Measurements from ENCODE around the gene GRIP2.
A peak's percentile ranks its signal among the peaks of the same experiment; 100 is the strongest.

GRIP2 gene

DNA sequence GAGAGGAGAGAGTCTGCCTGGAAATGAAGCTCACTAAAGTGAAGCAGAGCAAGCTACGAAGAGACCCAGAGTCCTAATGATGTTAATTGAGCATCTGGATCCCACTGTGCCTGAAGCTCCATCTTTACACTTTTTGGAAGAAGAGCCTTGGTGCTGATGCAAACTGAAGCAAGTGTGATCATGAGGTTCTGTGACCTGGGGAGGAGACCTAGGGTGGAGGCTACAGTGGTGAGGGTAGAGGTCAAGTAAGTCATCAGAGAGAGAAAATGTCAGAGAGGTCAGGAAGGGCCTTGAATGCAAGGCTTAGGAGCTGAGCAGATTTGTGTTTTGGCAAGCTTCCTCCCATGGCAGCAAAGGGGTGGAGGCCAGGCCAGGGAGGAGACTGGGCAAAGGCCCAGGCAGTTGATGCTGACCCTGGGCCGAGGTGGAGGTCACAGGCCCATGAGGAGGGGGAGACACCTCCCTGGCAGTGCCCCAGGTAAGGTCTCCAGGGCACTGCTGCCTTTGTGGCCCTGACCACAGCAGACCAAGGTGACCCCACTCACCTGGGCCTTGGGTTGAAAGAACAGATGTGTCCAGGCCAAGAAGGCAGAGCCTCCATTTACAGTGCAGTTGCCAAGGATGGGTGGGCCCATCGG, 1.6 kb downstream of the GRIP2 start:
- DNase-seq (ENCODE audit: low spot score): no peak

DNA sequence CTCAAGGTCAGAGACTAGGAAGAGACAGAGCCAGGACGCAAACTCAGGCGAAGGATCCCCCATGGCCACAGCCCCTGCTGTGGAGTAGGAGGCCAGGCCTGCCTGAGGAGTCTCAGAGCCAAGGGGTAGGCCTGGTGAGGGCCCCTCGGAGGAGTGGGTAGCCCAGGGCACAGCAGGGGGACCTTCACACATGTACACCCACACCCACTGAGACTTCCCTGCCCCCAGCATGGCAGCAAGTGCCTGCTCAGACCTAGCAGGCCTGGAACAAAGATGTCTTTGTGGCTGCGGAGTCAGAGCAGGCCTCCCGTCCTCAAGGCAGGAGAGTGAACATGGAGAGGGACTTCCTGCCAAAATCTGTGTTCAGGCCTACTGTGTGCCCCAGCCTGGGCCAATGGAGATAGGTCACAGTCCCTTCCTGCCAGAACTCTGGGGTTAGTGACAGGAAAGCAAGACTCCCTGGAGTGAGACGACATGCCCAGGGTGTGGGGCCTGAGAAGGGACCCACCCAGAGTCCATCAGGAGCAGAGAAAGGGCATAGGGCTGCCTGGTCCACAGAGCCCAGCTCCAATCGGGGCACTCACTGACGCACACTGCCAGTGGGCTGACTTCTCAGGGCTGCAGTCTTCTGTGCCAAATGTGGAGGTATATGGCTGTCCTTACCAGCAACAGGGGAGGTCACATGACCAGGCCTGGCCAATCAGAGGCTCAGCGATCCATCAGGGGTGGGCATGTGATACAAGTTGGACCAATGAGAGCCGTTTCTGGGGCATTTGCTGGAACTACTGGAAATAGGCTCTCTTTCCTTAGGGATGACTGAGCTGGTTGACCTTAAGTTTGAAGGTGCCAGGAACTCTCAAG, 2.3 kb downstream of the GRIP2 start:
- peak; percentile 54 for DNase-seq (ENCODE audit: low spot score)

DNA sequence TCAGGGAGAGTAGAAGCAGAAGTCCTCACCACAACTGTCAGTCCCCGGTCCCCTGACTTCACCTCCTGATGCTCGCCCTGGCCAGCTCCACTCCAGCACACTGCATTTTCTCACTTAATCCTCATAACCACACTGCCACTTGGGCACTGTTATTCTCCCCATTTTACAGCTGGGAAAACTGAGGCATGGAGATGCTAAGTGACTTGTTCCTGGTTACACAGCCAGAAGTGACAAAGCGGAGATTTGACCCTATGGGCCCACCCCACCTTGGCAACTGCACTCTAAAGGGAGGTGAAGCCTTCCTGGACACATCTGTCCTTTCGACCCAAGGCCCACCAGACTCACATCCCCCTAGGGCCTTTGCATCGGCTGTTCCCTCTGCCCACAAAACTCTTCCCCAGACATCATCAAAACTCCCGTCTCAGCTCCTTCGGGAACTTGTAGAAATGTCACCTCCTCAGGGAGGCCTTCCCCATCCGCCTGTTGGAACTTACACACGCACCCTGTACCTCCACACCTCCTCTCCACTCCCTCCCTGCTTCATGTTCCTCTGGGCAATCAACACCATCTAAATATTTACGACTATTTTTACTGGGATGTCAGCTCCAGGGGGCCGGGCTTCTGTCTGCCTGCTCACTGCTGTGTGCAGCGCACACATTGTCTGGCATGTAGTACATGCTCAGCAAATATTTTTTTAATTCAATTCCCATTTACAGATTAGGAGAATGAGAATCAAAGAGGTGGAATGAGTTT, 3.1 kb downstream of the GRIP2 start:
- DNase-seq (ENCODE audit: low spot score): no peak

DNA sequence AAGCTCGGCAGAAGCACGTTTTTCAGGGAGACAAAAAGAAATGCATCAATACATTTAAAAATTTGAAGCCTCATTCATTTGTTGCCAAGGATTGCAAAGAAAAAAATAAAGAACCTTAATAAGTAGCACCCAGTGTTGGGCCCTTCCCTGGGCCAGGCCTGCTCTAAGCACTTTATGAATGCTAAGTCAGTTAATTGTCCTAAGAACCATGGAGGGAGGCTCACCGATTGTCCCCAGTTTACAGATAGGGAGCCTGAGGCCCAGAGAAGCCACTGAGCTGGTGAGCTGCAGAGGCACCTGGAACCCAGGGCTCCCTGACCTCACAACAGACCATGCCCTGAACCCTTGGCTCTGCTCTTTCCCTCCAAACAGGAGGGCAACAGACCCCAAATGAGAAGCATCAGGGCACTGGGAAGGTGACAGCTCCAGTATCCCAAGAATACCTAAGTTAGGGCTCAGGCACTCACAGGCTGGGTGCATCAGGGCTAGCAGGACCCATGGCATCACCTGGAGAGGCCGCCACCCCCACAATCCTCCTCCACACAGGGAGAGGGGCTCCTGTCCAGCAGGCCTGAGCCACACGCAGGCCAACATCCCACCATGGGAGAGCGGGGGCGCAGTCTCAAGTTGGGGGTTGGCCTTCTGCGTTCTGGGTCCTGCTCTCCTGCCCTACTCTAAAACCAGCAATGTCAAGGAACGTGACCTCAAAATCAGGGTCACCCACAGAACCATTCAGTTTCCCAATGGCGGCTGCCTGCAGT, 3.9 kb downstream of the GRIP2 start:
- DNase-seq (ENCODE audit: low spot score): no peak

DNA sequence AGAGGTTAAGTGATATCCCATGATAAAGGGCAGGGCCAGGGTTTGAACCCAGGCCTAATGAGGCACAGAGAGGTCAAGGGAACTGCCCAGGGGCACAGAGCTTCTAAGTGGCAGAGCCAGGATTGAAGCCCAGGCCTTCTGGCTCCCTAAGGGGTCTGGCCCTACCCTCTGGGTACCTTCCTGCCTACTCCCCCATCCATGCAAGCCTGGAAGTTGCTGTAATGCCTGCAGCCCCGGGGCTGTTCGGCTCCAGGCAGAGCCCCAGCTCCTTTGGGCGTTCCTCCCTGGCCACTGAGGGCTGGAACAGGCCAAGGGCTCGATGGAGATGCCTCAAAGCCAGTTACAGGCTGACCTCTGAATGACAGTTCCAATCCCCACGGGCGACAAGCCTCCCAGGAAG, 4.5 kb downstream of the GRIP2 start:
- DNase-seq (ENCODE audit: low spot score): no peak

DNA sequence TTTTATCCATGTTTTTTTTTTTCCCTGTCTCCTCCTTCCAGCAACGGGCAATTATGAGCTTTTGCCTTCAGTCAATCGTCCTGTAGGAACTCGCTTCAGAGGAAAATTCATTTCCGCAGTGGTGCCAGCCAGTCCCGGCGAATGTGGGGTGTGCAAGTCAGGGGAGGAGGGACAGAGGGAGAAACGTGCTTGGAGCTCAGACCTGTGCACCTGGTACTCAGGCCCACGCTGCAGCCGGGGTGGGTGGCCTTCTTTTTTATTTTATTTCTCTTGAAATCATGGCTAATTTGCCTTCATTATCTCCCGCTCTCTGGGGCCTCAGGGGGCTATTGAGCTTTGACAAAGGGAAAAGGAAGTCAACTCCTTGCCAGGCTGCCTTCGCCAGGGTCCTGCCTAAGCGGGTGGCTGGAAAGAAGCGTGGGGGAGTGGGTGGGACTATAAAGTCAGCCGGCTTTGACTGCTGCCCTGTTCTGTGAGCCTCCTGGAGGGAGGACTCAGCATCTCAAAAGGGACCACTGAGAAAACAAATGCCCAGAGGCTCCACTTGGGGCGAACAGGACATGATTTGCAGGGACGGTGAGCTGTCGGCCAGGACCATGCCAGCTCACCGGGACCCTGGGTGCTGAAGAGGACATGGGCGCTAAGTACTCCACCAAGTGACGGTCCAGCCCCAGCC, 5.5 kb downstream of the GRIP2 start:
- DNase-seq (ENCODE audit: low spot score): no peak

DNA sequence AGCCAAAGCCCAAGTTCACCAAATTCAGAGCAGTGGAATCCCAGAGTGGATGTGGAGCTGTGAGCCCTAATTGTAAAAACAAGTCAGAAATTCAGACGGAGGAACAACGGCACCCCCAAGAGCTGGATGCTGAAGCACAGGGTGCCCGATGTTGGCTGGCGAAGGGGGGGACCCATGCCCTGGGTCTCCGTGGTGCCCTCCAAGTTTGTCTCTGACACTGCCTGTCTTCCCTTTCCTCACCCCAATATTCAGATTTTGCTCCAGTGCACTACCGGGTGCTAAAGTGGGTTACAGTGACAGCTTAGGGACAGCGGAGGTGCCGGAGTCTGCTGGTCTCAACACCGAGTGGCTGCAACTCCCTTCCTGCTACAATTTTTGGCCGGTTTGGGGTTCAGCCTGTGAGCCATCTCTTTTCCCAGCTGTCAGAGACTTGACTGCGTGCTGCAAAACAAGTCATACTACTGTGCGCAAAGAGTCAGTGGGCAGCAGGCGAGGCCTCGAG, 6.6 kb downstream of the GRIP2 start:
- DNase-seq (ENCODE audit: low spot score): no peak

DNA sequence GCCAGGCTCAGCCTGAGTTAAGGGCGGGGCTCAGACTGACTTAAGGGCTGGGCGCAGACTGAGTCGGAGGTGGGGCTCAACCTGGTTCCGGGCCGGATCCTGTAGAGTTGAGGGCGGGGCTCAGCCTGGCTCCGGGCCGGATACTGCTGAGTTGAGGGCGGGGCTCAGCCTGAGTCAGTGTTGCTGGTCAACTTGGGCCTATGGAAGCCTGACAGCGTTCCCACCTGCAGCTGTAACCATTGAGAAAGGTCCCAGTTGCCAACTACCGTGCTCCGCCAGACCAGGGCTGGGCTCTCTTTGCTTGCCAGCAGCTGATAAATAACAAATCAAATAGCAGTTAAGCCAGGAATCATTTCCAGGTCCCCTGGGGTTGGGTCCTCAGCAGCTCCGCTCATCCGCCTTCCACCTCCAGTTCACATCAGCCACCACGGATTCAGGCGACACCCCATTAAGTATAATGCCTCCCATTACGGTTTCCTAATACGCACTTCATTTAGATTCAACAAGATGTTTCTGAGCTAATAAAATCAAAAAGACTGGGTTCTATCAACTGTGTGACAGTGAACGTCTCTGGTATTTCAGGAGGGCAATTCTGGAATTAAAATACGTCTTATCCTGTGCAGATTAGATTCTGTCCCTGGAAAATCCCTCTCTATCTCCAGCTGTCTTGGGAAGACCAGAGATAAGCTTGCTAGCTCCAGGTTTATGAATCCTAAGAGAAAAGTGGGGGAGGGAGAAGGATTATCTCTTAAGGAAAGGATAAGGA, 7.3 kb downstream of the GRIP2 start:
- no peak for DNase-seq (ENCODE audit: low spot score)

DNA sequence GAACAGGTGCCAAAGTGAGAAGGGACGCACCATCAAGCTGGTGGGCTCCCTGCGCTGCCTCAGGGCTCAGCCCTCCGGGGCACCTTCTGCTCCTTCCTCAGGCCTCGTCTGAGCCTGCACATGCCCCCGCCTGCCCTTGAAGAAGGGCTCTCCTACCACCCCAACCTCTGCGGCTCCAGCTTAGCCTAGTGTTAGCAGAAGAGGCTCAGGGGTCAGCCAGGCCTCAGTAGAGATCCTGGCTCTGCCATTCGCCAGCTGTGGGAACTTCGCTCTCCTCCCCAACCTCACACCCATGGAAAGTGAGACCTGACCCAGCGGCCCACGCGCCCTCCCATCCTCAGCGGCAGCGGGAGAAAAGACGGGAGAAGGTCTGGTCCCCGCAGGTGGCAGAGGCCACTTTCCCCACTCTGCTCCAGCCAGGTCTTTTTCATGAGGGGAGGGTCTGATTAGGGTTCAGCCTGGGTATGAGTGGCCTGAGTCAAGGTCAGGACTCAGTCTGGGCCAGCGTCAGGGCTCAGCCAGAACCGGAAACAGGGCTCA, 8.2 kb downstream of the GRIP2 start:
- no peak for DNase-seq (ENCODE audit: low spot score)

DNA sequence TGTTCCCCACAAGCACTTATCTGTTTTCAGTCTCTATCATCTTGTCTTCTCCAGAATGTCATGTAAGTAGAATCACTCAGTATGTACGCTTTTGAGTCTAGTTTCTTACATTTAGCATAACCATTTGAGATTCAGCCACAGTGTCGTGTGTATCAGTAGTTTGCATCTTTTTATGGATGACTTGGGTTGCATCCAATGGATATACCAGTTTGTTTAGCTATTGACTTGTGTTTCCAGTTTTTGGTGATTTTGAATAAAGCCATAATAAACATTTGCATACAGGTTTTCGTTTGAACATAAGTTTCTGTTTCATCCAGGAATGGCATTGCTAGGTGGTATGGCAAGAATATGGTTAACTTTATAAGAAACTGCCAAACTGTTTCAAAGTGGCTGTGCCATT, 12.1 kb downstream of the GRIP2 start:
- DNase-seq (ENCODE audit: low spot score): no peak

DNA sequence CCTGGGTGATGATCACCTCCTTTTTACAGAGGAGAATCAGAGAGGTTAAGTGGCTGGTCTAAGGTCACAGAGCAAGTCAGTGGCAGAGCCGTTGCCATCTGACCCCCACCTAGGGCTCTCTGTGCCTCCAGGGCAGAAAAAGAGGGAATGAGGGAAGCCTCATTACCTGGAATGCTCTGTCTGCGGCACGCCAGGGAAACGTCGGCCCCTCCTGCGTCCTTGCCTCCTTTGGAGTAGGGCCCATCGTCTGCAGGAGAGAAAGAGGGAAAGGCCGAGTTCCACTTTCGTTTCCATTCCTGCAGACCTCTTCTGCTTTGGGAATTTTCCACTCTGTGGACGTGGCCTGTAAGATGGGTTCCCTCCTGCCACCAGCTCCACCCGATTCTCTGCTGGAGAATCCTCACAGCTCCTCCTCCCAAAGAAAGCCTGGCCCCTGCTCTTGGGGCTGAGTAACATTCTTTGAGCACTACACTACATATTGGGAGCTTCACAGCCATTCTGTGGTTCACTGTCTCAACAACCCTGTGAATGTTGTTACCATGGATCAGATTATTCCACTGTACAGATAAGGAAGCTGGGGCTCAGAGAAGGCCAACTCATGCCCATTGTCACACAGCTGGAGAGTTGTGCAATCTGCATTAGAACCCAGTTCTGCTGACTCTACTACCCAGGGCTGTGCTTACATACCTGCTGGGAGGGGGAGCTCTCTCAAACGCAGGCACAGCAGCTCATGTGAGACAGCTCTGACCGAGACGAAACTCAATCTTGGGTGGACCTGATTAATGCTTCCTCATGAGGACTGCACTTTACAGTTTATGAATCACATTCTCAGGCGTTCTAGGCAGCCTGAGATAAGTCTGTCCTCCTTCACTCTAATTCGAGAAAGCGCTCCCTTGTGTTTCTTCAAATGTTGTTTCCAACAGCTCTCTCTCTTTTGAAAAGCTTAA, 14.2 kb downstream of the GRIP2 start:
- DNase-seq (ENCODE audit: low spot score): no peak

DNA sequence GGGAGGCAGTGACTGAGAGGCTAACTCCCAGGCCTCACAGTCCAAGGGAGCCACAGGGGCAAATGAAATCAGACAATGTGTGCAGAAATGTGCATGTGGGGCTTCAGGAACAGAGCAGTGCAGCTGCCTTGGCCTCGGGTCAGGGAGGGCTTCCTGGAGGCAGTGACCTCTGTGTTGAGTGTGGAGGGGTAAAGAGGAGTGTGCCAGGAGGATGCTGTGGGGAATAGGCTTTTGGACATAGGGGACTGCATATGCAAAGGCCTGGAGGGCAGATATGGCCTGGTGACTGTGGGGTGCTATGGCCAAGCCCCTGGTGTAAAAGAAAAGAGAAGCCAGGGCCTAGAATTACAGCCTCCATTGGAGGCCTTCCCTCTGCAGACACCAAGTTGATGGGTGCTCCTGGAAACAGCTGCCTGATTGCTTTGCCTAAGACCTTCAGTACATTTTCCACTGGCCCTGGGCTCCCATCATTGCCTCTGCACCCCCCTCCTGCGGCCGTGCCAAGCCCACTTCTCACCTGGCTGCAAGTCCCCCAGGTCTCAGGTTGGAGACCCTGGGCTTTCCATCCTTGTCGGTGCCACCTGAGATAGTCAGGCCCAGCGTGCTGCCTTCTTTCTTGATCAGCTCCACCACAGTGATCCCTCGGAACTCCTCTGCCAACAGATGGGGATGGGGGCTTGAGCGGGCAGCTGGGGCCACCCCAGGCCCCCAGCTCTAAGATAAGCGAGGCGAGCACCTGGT, 15.1 kb downstream of the GRIP2 start:
- DNase-seq (ENCODE audit: low spot score): no peak

DNA sequence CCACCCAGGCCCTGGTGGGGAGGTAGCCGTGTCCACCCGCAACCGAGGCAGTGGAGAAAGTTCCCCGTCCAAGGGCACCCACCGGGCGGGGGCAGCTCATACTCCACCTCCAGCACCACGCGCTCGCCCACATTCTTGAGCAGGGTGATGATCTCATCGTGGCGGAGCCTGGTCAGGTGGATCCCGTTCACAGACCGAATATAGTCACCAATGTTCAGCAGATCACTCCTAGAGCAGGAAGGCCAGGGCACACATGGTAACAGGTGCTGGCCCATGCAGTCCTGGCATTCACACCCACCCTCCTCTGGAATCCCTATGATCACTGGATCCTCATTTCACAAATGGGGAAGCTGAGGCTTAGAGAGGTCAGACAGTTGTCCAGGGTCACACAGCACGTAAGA, 15.8 kb downstream of the GRIP2 start:
- no peak for DNase-seq (ENCODE audit: low spot score)

DNA sequence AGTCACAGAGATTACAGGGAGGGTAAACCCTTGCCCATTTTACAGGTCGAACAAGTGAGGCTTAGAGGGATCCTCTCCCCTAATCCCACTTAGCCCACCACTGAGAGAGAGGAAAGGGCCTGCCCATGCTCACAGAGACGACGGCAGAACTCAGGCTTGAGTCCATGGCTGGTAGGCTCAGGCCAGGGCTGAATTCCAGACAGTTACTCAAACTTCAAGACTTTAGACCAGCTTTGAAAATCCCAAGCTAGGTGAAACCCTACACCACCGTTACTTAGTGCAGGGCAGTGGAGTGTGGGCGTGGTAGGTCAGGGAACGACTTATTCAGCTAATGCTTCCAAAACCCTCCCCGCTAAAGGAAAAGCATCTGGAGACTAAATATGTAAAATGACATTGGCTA, 16.4 kb downstream of the GRIP2 start:
- no peak for DNase-seq (ENCODE audit: low spot score)

DNA sequence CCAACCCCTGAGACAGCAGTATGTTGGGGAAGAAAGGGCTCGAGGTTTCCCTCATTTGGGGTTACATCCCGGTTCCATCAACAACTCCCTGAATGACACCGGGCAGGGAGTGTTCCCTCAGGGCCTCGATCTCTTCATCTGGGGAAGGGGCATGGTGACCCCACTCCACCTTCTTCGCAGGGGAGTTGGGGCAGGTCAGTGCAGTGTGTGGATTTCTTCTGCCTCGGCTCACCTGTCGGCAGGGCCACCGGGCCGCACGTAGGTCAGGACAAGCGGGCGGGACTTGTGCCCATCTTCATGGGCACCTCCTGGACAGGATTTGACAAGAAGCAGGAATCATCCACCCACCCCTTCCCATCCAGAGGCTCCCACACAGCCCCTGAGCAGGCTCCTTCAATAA, 17.4 kb downstream of the GRIP2 start:
- no peak for DNase-seq (ENCODE audit: low spot score)

DNA sequence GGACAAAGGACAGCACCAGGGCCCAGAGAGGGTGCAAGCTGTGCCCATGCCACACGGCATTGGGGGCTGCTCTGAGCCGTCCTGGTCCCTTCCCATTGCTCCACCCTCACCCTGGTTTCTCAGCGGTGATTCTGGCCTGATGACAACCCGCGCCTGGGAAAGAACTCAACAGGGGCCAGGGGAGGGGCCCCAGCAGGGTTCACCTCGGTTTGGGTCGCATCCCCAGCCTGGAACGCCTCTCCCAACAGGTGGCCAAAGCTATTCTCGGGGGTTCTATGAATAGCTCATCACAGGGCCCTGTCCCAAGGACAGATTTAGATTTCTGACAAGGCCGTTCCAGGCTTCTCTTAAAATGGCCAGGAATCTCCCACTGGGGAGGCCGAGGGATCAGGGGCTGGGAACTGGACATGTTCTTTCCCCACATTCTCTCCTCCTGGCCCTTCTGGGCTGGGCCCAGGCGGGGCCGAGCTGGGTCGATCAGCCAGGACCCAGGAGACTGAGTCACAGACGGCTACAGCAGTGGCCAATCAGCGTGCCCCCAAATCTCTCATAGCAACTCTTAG, 17.9 kb downstream of the GRIP2 start:
- no peak for DNase-seq (ENCODE audit: low spot score)

DNA sequence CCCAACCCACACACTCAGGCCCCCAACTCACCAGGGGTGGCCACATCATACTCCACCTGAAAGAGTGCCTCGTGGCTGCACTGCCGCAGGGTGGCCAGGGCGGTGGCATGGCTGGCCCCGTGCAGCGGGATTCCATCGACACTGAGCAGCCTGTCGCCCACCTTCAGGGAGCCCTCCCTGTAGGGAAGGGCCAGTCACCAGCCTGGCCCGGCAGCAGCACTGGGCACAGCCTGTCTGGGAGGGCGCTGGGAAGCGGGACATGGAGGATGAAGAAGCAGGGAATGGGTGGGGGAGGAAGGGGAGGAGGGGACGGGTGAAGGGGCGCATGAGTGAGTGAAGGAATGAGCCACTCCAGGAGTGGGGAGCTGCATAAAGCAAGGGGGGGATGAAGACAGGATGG, 18.5 kb downstream of the GRIP2 start:
- DNase-seq (ENCODE audit: low spot score): no peak

DNA sequence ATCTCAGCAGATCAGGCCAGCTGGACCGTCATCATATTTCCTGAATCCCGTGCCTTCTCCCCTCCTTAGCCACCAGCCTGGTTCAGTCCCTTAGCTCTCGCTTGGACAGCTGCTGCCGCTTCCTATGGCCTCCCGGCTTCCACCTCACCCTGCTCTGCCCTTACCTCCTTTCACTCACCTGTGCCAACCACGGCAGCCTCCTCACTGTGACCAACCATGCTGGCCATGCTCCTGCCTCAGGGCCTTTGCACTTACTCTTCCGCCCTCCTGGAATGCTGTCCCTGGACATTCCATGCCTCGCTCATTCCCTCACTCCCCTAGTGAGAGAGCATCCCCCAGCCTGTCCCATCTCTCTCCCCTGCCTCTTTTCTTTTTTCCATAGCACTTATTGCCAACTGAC, 19.2 kb downstream of the GRIP2 start:
- no peak for DNase-seq (ENCODE audit: low spot score)

Data from NAMALWA (cell line).